IMR-90 (cell line): ENCODE results near the gene DCP1A. TPM values are rescaled to one million over a fixed set of nuclear protein-coding genes. Genes with fewer than 3 reads are reported as not detected.
A peak's percentile ranks its signal among the peaks of the same experiment; 100 is the strongest.

Source experiments
- ATAC-seq: fragments of 200-7000 bp; cut with Tn5 transposase; 2 replicates; pipeline ENCODE4 v1.9.1; 2020; ENCODE audit warnings: low read depth, mild to moderate bottlenecking, moderate library complexity
- BruUV-seq: library from RNA; stranded (reverse); fragments of 400-500 nt; replicated peaks from 2 replicates; lab custom pipeline; 2021; lab: Mats Ljungman, UMichigan
- CTCF ChIA-PET: fragments of 300-600 bp; formaldehyde crosslinking; extraction: SDS; loops from one replicate; lab custom pipeline; 2021; ENCODE audit warnings: antibody characterized with exemption; lab: Yijun Ruan, JAX
- POLR2A ChIA-PET: fragments of 300-600 bp; sonication (Branson Sonifier 250); formaldehyde crosslinking; loops from one replicate; lab custom pipeline; 2022; ENCODE audit warnings: antibody characterized with exemption; ENCODE audit not compliant: unreplicated experiment; lab: Charles Lee
- DNase-seq: peaks from one replicate; pipeline ENCODE4 v3.0.0; 2013
- H2AFZ ChIP-seq: replicated peaks from 2 replicates; pipeline ENCODE3; 2013; ENCODE audit warnings: low read length, mild to moderate bottlenecking; ENCODE audit not compliant: poor library complexity
- H2AK5ac ChIP-seq: 2 replicates; pipeline ENCODE4 v1.6.1; 2013; ENCODE audit warnings: low read depth, low read length, inconsistent platforms
- H2AK9ac ChIP-seq: replicated peaks from 2 replicates; pipeline ENCODE3; 2013; ENCODE audit warnings: mild to moderate bottlenecking, low read depth, low read length, moderate library complexity; ENCODE audit not compliant: poor library complexity
- H2BK120ac ChIP-seq: 2 replicates; pipeline ENCODE4 v1.6.1; 2013; ENCODE audit warnings: low read depth, low read length, inconsistent platforms
- H2BK15ac ChIP-seq: 3 replicates; pipeline ENCODE4 v1.6.1; 2013; ENCODE audit warnings: low read depth, low read length, inconsistent platforms
- H2BK20ac ChIP-seq: 2 replicates; pipeline ENCODE4 v1.6.1; 2013; ENCODE audit warnings: low read depth, mild to moderate bottlenecking, inconsistent platforms, low read length, moderate library complexity
- H2BK5ac ChIP-seq: 2 replicates; pipeline ENCODE4 v1.6.1; 2013; ENCODE audit warnings: mild to moderate bottlenecking, low read depth, low read length, inconsistent platforms; ENCODE audit not compliant: poor library complexity, severe bottlenecking
- H3K14ac ChIP-seq: replicated peaks from 2 replicates; pipeline ENCODE4 v1.6.1; 2013; ENCODE audit warnings: low read depth, low read length, inconsistent platforms
- H3K18ac ChIP-seq: 2 replicates; pipeline ENCODE4 v1.6.1; 2013; ENCODE audit warnings: low read depth, low read length, control low read depth
- H3K23ac ChIP-seq: 2 replicates; pipeline ENCODE4 v1.6.1; 2013; ENCODE audit warnings: low read depth, low read length, inconsistent platforms
- H3K27ac ChIP-seq: 2 replicates; pipeline ENCODE4 v1.5.1; 2013; ENCODE audit warnings: mild to moderate bottlenecking, control low read depth, low read length; ENCODE audit not compliant: insufficient read depth
- H3K27me3 ChIP-seq: 2 replicates; pipeline ENCODE4 v1.6.1; 2013; ENCODE audit warnings: low read length; ENCODE audit not compliant: control insufficient read depth, insufficient read depth
- H3K36me3 ChIP-seq: 2 replicates; pipeline ENCODE4 v1.6.1; 2013; ENCODE audit warnings: low read length, mixed read lengths; ENCODE audit not compliant: control insufficient read depth, insufficient read depth
- H3K4ac ChIP-seq: 2 replicates; pipeline ENCODE4 v1.6.1; 2013; ENCODE audit warnings: low read depth, low read length, inconsistent platforms
- H3K4me1 ChIP-seq: 2 replicates; pipeline ENCODE4 v1.6.1; 2013; ENCODE audit warnings: low read length, mixed read lengths; ENCODE audit not compliant: control insufficient read depth, insufficient read depth
- H3K4me2 ChIP-seq: 2 replicates; pipeline ENCODE4 v1.6.1; 2013; ENCODE audit warnings: low read depth, mild to moderate bottlenecking, control low read depth, low read length, moderate library complexity
- H3K4me3 ChIP-seq: 2 replicates; pipeline ENCODE4 v1.5.1; 2013; ENCODE audit warnings: low read depth, mild to moderate bottlenecking, control low read depth, low read length, moderate library complexity; ENCODE audit not compliant: insufficient read depth
- H3K56ac ChIP-seq: 2 replicates; pipeline ENCODE4 v1.6.1; 2013; ENCODE audit warnings: low read length, inconsistent platforms; ENCODE audit not compliant: insufficient read depth; ENCODE audit errors: extremely low read depth
- H3K79me1 ChIP-seq, 2 experiments: 2 replicates each; pipeline ENCODE4 v1.6.1; 2013; ENCODE audit warnings: low read length in 2 of 2, inconsistent platforms in 1 of 2, low read depth in 1 of 2
- H3K9ac ChIP-seq: 2 replicates; pipeline ENCODE4 v1.6.1; 2013; ENCODE audit warnings: low read depth, low read length, control low read depth
- H3K9me1 ChIP-seq: 2 replicates; pipeline ENCODE4 v1.6.1; 2013; ENCODE audit warnings: low read length, inconsistent platforms; ENCODE audit not compliant: insufficient read depth
- H3K9me3 ChIP-seq: 2 replicates; pipeline ENCODE4 v1.6.1; 2013; ENCODE audit warnings: low read length; ENCODE audit not compliant: control insufficient read depth, insufficient read depth
- H4K20me1 ChIP-seq: 2 replicates; pipeline ENCODE4 v1.6.1; 2013; ENCODE audit warnings: low read length, inconsistent platforms; ENCODE audit not compliant: insufficient read depth
- H4K5ac ChIP-seq: 2 replicates; pipeline ENCODE4 v1.6.1; 2013; ENCODE audit warnings: mild to moderate bottlenecking, low read depth, low read length, control low read depth
- H4K8ac ChIP-seq, 2 experiments: 2 replicates each; pipeline ENCODE4 v1.6.1; 2013; ENCODE audit warnings: low read depth in 2 of 2, low read length in 2 of 2, control low read depth in 1 of 2, inconsistent platforms in 1 of 2
- H4K91ac ChIP-seq: 2 replicates; pipeline ENCODE4 v1.6.1; 2013; ENCODE audit warnings: low read depth, low read length, inconsistent platforms; ENCODE audit not compliant: insufficient read depth
- BHLHE40 ChIP-seq: fragments of 150-350 bp; IDR thresholded peaks from 2 replicates; pipeline ENCODE4 v1.6.1; 2016; ENCODE audit warnings: mild to moderate bottlenecking, low read depth, low read length
- CEBPB ChIP-seq: IDR thresholded peaks from 2 replicates; pipeline ENCODE4 v1.6.1; 2012; ENCODE audit warnings: low read depth, low read length, improper control_type of control experiment
- CHD1 ChIP-seq: IDR thresholded peaks from 2 replicates; pipeline ENCODE4 v1.6.1; 2012; ENCODE audit warnings: low read depth, low read length, improper control_type of control experiment
- CTCF ChIP-seq: conservative IDR thresholded peaks from 2 replicates; pipeline ENCODE4 v1.5.1; 2012; ENCODE audit warnings: mild to moderate bottlenecking, low read depth, low read length, improper control_type of control experiment
- ELK1 ChIP-seq: fragments of 150-350 bp; IDR thresholded peaks from 2 replicates; pipeline ENCODE4 v1.6.1; 2016; ENCODE audit warnings: low read depth, mild to moderate bottlenecking, low read length, moderate library complexity, borderline replicate concordance
- FOS ChIP-seq: fragments of 150-350 bp; IDR thresholded peaks from 2 replicates; pipeline ENCODE4 v1.6.1; 2016; ENCODE audit warnings: low read depth, low read length
- MAFK ChIP-seq: IDR thresholded peaks from 2 replicates; pipeline ENCODE4 v1.6.1; 2012; ENCODE audit warnings: low read depth, low read length, improper control_type of control experiment
- MAZ ChIP-seq: IDR thresholded peaks from 2 replicates; pipeline ENCODE4 v1.6.1; 2012; ENCODE audit warnings: low read depth, mild to moderate bottlenecking, low read length, improper control_type of control experiment, moderate library complexity, borderline replicate concordance
- MXI1 ChIP-seq: IDR thresholded peaks from 2 replicates; pipeline ENCODE4 v1.6.1; 2012; ENCODE audit warnings: low read depth, mild to moderate bottlenecking, low read length, moderate library complexity, borderline replicate concordance
- POLR2A ChIP-seq: IDR thresholded peaks from 2 replicates; pipeline ENCODE4 v1.6.1; 2012; ENCODE audit warnings: mild to moderate bottlenecking, low read depth, low read length
- RCOR1 ChIP-seq: IDR thresholded peaks from 2 replicates; pipeline ENCODE4 v1.6.1; 2012; ENCODE audit warnings: mild to moderate bottlenecking, low read length, improper control_type of control experiment; ENCODE audit not compliant: insufficient replicate concordance
- RFX5 ChIP-seq: IDR thresholded peaks from 2 replicates; pipeline ENCODE4 v1.8.0; 2012; ENCODE audit warnings: low read depth, mild to moderate bottlenecking, low read length, moderate library complexity
- SMC3 ChIP-seq: fragments of 150-350 bp; IDR thresholded peaks from 2 replicates; pipeline ENCODE4 v1.6.1; 2016; ENCODE audit warnings: low read depth, mild to moderate bottlenecking, antibody characterized with exemption, low read length, moderate library complexity
- WGBS, 2 experiments: methylation state at CpG; one replicate each; pipeline versions ENCODE4 v1.1.5 to v1.1.7; 2013; ENCODE audit warnings: missing lambda C conversion rate in 2 of 2; ENCODE audit not compliant: insufficient read length in 1 of 2; ENCODE audit errors: extremely low coverage in 2 of 2; 5-methylcytosine and 5-hydroxymethylcytosine counted together
- dilution Hi-C: fragments of 300-500 bp; cut with HindIII; formaldehyde crosslinking; loops from one replicate; pipeline ENCODE4 v1.14.3; 2018; ENCODE audit warnings: low sequenced_read_pairs; ENCODE audit not compliant: unreplicated experiment
- in situ Hi-C: fragments of 300-500 bp; cut with MboI; formaldehyde crosslinking; loops from 3 replicates; pipeline ENCODE4 v1.14.3; 2019; ENCODE audit warnings: low sequenced_read_pairs, inconsistent platforms, mixed read lengths
- intact Hi-C: fragments of 100-400 bp; cut with micrococcal nuclease; formaldehyde crosslinking; loops from 2 replicates; pipeline ENCODE4 v1.10.0; 2022
- polyA plus RNA-seq, 3 experiments: library from polyadenylated mRNA; depleted of rRNA; stranded (reverse); fragments of >200 nt; gene quantifications; 2 replicates each; pipeline ENCODE4 v1.2.3, GENCODE V29; 2012; ENCODE audit warnings: low replicate concordance in 1 of 3
- total RNA-seq: library from RNA; depleted of rRNA; stranded (reverse); fragments of >200 nt; gene quantifications from 2 replicates; pipeline ENCODE4 v1.2.3, GENCODE V29; 2012

The DCP1A gene
- total and polyA plus RNA-seq, 2 of the 4 experiments (the other 2 are of a cell fraction) = 13.2 to 30.1 TPM

DNA sequence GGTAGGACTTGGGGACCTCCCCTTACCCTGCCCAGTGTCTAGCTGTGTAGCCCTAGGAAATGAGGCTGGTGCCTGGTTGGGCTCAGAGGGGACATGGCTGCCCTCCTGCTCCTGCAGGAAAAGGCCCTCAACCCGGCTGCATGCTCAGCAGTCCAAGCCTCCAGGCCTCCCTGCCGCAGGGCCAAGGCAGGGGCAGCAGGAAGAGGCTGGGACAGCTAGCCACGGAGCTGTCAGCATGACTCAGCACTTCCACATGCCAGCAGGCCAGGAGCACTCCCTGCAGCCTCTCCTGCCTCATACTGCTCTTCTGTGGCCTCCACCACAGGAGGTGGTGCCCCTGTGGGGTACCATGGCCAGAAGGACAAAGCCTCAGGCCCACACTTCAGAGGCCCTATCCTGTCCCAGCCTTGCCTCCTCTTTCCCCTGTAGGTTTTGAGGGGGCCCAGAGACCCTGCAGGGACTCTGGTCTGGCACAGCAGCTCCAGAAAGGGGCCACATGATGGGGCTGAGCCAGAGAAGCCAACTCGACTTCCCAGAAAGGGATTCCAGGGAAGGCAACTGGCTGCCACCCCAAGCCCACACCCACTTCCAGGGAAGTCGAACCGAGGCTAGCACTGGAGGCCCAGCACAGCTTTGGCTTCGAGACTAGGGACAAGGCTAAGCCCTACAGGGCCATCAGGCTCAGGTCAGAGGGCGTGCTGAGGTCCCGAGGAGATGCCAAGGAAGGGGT, 111.1 kb downstream of the DCP1A start (continued):
- TF ChIP-seq BHLHE40 = no peak; the same call in 1 of the 2 replicates
- no peak for TF ChIP-seq POLR2A

GRCh38 chr3:53235545-53235944, 111.8 kb downstream of the DCP1A start:
- Histone ChIP-seq H4K8ac (peak overlapping the region; percentile 65 to 97), H4K91ac (peak overlapping the region; percentile 100), H2BK20ac (peak overlapping the region; percentile 93), H2BK5ac (peak overlapping the region; percentile 99), H3K27ac (peak overlapping the region; percentile 94), H3K18ac (peak overlapping the region; percentile 97), H2AK9ac (peak overlapping the region; percentile 98), H3K9me1 (peaks cover 25% of the 10 kb centered on the region), H3K27me3 (no peaks in the 10 kb centered on the region), H3K4ac (peak overlapping the region; percentile 99), H3K4me3 (no peak overlapping the region), H3K56ac (peak overlapping the region; percentile 78; the same call in 1 of the 2 replicates), H3K36me3 (peaks cover 83% of the 10 kb centered on the region), H3K14ac (peak overlapping the region; percentile 97), H2AFZ (peak overlapping the region; percentile 77), H3K4me2 (no peak overlapping the region), H2BK120ac (peak overlapping the region; percentile 99), H3K23ac (peak overlapping the region; percentile 99), H4K5ac (peak overlapping the region; percentile 81), H3K9me3 (no peaks in the 10 kb centered on the region), H3K79me1 (peaks cover 51 to 86% of the 10 kb centered on the region in 2 experiments), H3K9ac (peak overlapping the region; percentile 68), H2BK15ac (peak overlapping the region; percentile 87; the same call in 2 of the 3 replicates), H4K20me1 (peaks cover 19% of the 10 kb centered on the region), H3K4me1 (peaks cover 24% of the 10 kb centered on the region), H2AK5ac (peak overlapping the region; percentile 100)
- 64% methylated on average over 2 of the region's 6 CpGs; no CpG with 5 or more reads in 1 of the 2 experiments for WGBS, 2 experiments
- no peak for ATAC-seq
- dilution Hi-C loops = no loop called here
- in situ Hi-C loops = no loop called here
- POLR2A ChIA-PET = no interaction called here
- no TSS peak for BruUV-seq
- intact Hi-C loops = no loop called here
- no peak for DNase-seq
- CTCF ChIA-PET = interaction anchor here (0.6 to 1.2 kb wide), 2 partner anchors 13 to 54 kb away, joined by 3 to 4 read pairs; no protein-coding TSS in a partner anchor
- no peak for TF ChIP-seq ELK1
- TF ChIP-seq MXI1 = no peak
- TF ChIP-seq SMC3 = no peak
- TF ChIP-seq POLR2A = no peak
- no peak for TF ChIP-seq FOS
- no peak for TF ChIP-seq MAFK
- TF ChIP-seq CHD1 = no peak
- no peak for TF ChIP-seq RFX5
- TF ChIP-seq BHLHE40 = no peak
- no peak for TF ChIP-seq RCOR1
- no peak for TF ChIP-seq CTCF
- TF ChIP-seq MAZ = no peak
- TF ChIP-seq CEBPB = no peak
